ENCODE data around the gene IFNG.

Gene IFNG

DNA sequence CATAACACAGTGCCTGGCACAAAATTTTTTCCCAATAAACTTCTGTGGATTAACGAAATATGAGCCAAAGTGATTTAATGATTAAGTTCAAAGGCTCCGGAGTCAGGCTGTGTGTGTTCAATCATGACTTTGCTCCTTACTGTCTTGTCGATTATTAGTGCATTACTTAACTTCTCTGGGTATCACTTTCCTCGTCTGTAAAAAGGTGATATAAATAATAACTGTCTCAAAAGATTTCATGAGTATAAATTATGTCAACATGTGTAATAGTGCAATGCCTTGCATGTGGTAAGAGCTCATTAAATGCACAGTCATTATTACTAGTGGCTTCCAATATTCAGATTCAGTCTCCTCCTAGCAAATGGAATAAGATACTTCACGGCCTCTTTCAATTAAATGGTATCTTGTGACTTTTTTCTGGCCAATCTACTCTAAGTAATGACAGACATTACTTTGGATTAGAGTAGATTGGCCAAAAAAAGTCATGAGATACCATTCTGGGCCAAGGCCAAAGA, 6.8 kb upstream of the IFNG start:
- no peak for DNase-seq (ENCODE audit: low read depth)

DNA sequence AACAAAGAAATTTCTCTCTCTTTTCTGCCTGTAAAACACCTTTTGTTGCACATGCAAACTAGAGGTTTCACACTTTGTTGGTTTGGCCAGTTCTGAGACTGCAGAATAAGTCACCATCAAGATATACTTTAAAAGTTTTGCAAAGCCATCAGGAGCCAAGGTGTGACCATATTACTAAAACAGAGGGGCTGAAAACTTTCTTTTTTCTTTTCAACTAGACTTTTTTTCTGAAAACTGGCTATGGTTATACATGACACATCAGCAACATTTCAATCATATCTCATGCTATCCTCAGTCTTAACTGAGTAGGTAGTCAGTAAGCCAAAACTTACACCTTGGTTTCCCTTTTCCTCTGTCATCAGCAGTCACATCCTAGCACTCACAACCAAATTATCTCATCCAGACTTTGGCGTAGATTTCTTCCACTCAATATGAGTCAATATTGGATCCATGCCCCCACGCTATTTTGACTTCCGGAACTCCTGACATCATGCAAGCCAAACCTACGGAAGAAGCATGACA, 4.1 kb upstream of the IFNG start:
- DNase-seq (ENCODE audit: low read depth), result peak; percentile 12

DNA sequence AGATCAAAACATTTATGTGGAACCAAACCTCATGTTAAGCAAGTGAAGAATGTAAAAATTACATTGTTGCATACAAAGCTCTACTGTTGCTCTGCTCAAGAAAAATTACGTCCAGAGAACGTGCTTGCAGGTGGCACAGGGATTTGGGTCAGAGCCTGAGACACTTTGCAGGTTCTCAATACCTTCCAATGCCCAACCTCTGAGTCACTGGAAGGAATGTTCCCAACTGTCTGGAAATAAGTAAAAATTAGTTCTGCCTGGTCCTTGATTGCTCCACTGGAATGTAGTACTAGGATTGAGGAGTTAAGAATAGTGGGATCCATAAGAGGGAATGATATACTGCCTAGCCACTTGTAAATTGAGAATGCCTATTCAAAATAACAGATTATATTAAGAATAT, 2.8 kb upstream of the IFNG start:
- DNase-seq (ENCODE audit: low read depth), result no peak

DNA sequence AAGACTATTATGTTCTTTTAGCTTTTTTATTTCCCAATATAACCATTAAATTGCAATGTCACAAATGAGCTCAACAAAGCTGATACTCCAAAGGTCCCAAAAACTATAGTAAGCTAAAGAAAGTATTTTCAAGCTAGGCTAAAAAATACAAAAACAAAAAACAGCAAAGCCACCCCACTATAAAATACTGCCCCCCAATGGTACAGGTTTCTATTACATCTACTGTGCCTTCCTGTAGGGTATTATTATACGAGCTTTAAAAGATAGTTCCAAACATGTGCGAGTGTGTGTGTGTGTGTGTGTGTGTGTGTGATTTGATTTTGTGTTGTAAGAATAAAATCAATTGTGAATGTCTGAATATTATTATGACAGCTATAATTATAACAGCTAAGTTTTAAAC, 1.1 kb downstream of the IFNG start:
- DNase-seq (ENCODE audit: low read depth), result no peak

DNA sequence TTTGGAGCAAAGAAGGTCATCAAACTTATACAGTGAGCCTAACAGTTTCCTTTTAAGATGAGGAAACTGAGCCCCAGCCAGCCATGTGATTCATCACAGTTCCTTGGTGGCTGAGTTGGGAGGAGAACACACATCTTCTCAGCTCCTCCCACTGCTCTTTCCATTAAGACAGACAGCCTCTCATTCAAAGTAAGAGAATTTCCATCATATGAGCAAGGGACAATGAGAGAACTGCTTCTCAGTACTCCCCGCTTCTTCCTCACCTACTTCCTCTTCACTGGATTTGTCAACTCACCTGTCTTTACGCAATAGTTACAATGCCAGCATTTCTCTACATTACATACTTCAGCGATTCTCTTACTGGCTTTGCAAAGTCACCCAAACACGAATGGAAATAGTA, 2.2 kb downstream of the IFNG start:
- DNase-seq (ENCODE audit: low read depth), result no peak

GRCh38 chr12:68156636-68157035, 2.9 kb downstream of the IFNG start:
- DNase-seq (ENCODE audit: low read depth), result no peak

DNA sequence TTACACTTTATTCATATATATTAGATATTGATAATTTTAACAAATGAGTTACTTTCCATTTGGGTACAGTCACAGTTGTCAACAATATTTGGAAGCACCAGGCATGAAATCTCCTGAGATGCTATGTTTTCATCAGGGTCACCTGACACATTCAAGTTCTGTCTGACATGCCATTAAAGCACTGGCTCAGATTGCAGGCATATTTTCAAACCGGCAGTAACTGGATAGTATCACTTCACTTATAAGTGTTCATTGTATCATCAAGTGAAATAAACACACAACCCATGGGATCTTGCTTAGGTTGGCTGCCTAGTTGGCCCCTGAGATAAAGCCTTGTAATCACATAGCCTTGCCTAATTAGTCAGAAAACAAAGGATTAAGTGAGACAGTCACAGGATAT, 4.8 kb downstream of the IFNG start:
- DNase-seq (ENCODE audit: low read depth), result no peak

DNA sequence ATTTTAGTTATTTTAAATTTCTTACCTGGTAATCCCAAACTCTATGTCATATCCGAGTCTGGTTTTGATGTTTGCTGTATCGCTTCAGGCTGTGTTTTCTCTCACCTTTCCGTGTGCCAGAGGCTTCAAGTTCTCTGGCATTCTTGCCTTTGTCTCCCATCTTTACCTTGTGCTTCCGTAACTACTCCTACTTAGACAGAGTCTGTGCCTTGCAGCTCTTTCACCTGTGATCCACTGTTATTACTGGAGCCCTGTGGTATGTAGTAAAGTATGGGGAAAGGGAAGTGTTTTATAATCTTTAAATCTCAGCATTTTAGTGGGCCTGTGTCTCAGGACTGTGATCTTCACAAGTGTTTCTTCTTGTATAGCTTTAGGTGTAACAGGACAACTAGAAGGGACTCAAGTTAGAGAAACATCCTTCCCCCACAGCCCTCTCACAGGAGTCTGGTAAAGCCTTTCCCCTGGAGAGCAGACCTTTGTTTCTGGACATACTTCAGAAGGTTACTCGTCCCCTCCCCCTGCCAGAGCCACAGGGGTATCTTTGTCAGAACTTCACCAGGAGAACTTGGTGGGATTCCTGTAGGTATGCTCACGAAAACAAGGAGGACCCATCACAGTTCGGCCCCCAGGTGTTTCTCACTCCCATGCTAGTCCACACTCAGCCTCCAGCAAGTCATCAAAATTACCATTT, 11.1 kb downstream of the IFNG start:
- DNase-seq (ENCODE audit: low read depth), result no peak

- DNase-seq (ENCODE audit: low read depth), result no peak
Observed at GRCh38 chr12:68140556-68140955, 19.0 kb downstream of the IFNG start.

GRCh38 chr12:68139941-68140340, 19.6 kb downstream of the IFNG start:
- DNase-seq (ENCODE audit: low read depth), result no peak

- no peak for DNase-seq (ENCODE audit: low read depth)
Observed at GRCh38 chr12:68139001-68139400, 20.5 kb downstream of the IFNG start.

- no peak for DNase-seq (ENCODE audit: low read depth)
Observed at GRCh38 chr12:68138480-68138879, 21.1 kb downstream of the IFNG start.

DNA sequence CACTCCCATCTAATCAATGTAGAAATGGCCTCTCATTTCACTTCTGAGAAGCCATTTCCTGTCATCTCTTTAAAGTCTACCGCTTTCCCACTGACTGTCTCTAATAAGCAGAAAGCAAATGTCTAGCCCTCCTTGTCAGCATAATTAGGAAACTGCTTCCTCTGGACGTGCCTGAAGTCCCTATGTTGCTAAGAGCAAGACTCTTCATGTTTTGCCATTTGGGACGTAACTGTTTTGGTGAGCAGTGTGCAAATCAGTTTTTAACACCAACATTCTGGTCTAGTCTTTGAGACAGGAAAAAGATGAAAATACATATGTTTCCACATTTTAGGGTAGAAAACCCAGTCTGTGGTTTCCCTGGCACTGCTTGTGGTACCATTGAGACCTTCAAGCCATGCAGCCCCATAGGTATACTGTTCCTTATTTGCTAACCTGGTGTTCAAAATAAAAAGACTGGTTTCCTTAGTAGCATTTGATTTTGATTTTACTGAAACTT, 22.2 kb downstream of the IFNG start:
- DNase-seq (ENCODE audit: low read depth), result no peak

DNA sequence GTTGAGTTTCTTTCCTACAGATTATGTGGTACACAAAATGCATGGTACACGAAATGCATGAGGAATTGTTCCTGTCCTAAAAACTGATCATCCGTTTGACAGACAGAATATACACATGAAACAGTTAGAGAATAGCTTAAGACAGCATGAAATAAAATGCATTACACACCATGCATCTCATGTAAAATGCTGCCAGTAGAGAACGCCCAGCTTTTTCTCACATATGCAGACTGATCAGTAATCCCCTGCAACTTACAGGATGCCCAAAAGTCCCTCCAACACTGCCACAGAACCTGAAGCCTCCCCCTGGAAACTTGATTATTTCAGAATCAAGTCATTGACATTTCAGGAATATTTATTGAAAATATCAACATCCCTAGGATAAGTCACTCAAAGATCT, 24.0 kb downstream of the IFNG start:
- no peak for DNase-seq (ENCODE audit: low read depth)

DNA sequence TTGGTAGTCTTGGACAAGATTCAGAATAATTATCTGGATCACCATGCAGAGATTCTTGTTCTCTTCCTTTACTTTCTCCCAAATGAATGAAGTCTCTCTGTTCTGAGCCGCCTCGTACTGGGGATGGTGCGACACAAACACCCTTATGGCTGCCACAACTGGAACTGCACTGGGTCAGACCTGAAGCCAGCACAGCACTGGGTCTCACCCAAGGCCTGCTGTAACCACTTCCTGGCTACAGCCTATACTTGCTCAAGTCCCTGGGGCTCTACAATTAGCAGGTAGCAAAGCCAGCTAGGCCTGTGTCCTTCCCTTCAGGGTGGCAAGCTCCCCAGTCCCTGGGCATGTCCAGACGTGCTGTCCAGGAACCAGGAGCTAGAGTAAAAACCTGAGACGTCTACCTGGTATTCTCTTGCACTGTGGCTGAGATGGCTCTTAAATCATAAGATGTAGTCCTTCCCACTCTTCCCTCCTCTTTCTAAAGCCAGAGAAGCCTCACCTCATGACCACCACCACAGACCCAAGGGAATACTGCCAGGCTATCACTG, 27.6 kb downstream of the IFNG start:
- DNase-seq (ENCODE audit: low read depth), result no peak

DNA sequence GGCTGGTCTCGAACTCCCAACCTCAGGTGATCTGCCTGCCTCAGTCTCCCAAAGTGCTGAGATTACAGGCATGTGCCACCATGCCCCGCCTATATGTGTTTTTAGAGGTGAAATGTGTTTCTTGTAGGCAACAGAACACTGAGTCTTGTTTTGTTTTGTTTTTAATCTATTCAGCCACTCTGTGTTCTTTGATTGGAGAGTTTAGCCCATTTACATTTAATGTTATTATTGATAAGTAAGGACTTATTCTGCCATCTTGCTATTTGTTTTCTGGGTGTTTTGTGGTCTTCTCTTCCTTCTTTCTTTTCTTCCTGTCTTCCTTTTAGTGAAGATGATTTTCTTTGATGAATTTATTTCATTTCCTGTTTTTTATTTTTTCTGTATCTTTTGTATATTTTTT, 29.6 kb downstream of the IFNG start:
- no peak for DNase-seq (ENCODE audit: low read depth)

DNA sequence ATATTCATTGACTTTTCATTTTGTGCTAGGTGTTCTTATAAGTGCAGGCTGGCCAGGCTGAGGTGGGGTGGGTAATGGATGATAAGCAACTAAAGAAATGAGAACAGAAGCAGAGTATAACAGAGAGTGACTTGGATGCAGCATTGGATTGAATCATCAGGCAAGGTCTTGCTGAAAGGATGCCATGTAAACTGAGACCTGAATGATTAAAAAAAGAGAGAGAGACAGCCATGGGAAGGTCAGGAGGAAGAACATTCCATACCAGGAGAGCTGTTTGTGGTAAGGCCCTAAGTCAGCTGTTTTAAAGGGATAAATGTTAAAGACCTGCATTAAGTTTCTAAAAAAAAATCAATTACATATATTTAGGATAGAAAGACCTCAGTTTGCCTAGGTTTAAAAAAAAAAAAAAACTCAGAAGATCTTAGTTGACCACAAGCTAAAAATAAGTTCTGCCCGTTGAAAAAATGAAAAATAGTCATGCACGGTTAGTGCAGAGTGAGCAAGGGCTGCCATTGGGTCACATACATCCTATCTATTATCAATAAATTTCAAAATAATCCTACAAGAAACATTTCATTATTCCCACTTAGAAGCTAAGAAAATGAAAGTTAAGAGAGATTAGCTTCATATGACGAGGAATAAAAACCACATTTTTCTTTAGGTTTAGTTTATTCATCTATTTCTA, 37.2 kb downstream of the IFNG start:
- no peak for DNase-seq (ENCODE audit: low read depth)

- no peak for DNase-seq (ENCODE audit: low read depth)
Observed at GRCh38 chr12:68121143-68121542, 38.4 kb downstream of the IFNG start.

DNA sequence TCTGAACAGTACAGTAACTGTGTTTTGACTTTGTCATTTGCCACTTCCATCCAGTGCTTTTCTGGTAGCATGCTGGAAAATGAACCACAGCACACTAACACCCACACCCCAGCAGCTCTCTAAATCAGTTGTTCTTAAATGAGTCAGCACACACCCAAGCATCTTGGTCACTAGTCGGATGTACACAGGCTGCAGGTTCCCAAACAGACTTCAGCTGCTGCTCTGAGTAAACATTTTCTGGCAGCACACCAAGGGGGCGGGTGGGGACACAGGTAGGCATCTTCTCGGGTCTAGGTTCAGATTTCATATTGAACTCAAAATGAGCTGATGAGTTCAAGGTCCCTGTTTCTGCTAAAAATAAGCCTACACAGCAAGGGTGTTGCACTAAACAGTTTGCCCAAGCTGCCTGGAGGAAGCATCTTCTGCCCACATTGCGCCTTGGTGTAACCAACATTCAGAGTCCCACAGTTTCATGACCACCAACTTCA, 39.8 kb downstream of the IFNG start:
- DNase-seq (ENCODE audit: low read depth), result peak; percentile 47

DNA sequence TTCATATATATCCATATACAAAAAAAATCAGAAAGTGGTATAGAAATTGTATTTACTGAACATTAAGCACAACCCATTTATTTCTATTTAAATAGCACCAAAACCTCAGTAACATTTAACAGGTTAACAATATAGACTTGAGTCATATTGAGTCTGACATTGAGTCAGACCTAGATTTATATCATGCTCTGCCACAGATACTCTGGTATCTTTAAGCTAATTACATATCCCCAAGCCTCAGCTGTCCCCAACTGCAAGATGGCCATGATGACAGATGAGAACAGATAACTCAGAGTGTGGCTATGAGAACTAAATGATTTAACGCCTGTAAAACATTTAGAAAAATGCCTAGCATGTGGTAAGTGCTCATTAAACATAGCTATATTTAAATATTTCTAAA, 40.3 kb downstream of the IFNG start:
- no peak for DNase-seq (ENCODE audit: low read depth)

- DNase-seq (ENCODE audit: low read depth), result no peak
Observed at GRCh38 chr12:68118096-68118755, 41.3 kb downstream of the IFNG start.

GRCh38 chr12:68117661-68118060, 41.9 kb downstream of the IFNG start:
- no peak for DNase-seq (ENCODE audit: low read depth)

Measured in activated T-helper 9 cell treated with anti-CD3 and anti-CD28 coated beads, Interleukin-2, amount 50 U/mL, for 16 hours (primary cell).